H9 (cell line): ENCODE results near the gene THAP3. TPM values are rescaled to one million over a fixed set of nuclear protein-coding genes. Genes with fewer than 3 reads are reported as not detected.

Source experiments
- DNase-seq: peaks from one replicate; pipeline ENCODE4 v3.0.0-alpha.2; 2017
- H2AFZ ChIP-seq: one replicate; pipeline ENCODE4 v1.6.1; 2013; ENCODE audit warnings: mild to moderate bottlenecking, low read length, control low read depth, moderate library complexity
- H2AK5ac ChIP-seq: 2 replicates; pipeline ENCODE4 v1.6.1; 2013; ENCODE audit warnings: low read length, control low read depth, mixed read lengths; ENCODE audit not compliant: insufficient read length
- H2BK120ac ChIP-seq: one replicate; pipeline ENCODE4 v1.6.1; 2013; ENCODE audit warnings: low read depth, mild to moderate bottlenecking, low read length, control low read depth, inconsistent platforms; ENCODE audit not compliant: poor library complexity, severe bottlenecking
- H2BK12ac ChIP-seq: 2 replicates; pipeline ENCODE4 v1.6.1; 2013; ENCODE audit warnings: low read length, control low read depth, mixed read lengths, low read depth; ENCODE audit not compliant: insufficient read length
- H2BK15ac ChIP-seq: 2 replicates; pipeline ENCODE4 v1.6.1; 2013; ENCODE audit warnings: low read depth, low read length, control low read depth
- H2BK20ac ChIP-seq: one replicate; pipeline ENCODE4 v1.6.1; 2013; ENCODE audit warnings: low read depth, mild to moderate bottlenecking, low read length, control low read depth, inconsistent platforms; ENCODE audit not compliant: poor library complexity, severe bottlenecking
- H2BK5ac ChIP-seq: 2 replicates; pipeline ENCODE4 v1.6.1; 2013; ENCODE audit warnings: low read length, control low read depth, mixed read lengths; ENCODE audit not compliant: insufficient read length
- H3K14ac ChIP-seq: 2 replicates; pipeline ENCODE4 v1.6.1; 2013; ENCODE audit warnings: low read length, control low read depth; ENCODE audit not compliant: insufficient read depth
- H3K18ac ChIP-seq: 2 replicates; pipeline ENCODE4 v1.6.1; 2013; ENCODE audit warnings: low read depth, mild to moderate bottlenecking, mixed read lengths, low read length, control low read depth; ENCODE audit not compliant: insufficient read length
- H3K23ac ChIP-seq: 2 replicates; pipeline ENCODE4 v1.6.1; 2013; ENCODE audit warnings: low read length, control low read depth, mixed read lengths, low read depth; ENCODE audit not compliant: insufficient read length
- H3K23me2 ChIP-seq: 2 replicates; pipeline ENCODE4 v1.6.1; 2013; ENCODE audit warnings: low read depth, mild to moderate bottlenecking, mixed read lengths, low read length, control low read depth; ENCODE audit not compliant: insufficient read length, poor library complexity, severe bottlenecking
- H3K27ac ChIP-seq: 2 replicates; pipeline ENCODE4 v1.5.1; 2013; ENCODE audit warnings: low read length, control low read depth, mixed read lengths, low read depth; ENCODE audit not compliant: insufficient read length
- H3K27me3 ChIP-seq: 2 replicates; pipeline ENCODE4 v1.6.1; 2013; ENCODE audit warnings: low read length, control low read depth, inconsistent platforms; ENCODE audit not compliant: insufficient read depth
- H3K4ac ChIP-seq: 2 replicates; pipeline ENCODE4 v1.6.1; 2013; ENCODE audit warnings: low read depth, mild to moderate bottlenecking, control low read depth, inconsistent platforms, low read length, moderate library complexity
- H3K4me1 ChIP-seq: 2 replicates; pipeline ENCODE4 v1.6.1; 2013; ENCODE audit warnings: low read length, control low read depth, inconsistent platforms; ENCODE audit not compliant: insufficient read depth
- H3K4me2 ChIP-seq: 2 replicates; pipeline ENCODE4 v1.6.1; 2013; ENCODE audit warnings: low read length, control low read depth, mixed read lengths; ENCODE audit not compliant: insufficient read length, insufficient read depth
- H3K56ac ChIP-seq: 2 replicates; pipeline ENCODE4 v1.6.1; 2013; ENCODE audit warnings: low read depth, mild to moderate bottlenecking, mixed read lengths, low read length, control low read depth; ENCODE audit not compliant: insufficient read length
- H3K79me1 ChIP-seq: 2 replicates; pipeline ENCODE4 v1.6.1; 2013; ENCODE audit warnings: low read depth, mild to moderate bottlenecking, moderate library complexity, low read length, control low read depth, inconsistent platforms; ENCODE audit not compliant: insufficient read depth, poor library complexity, severe bottlenecking
- H3K79me2 ChIP-seq: 2 replicates; pipeline ENCODE4 v1.6.1; 2013; ENCODE audit warnings: low read length, control low read depth, inconsistent platforms; ENCODE audit not compliant: insufficient read depth
- H3K9ac ChIP-seq: 2 replicates; pipeline ENCODE4 v1.6.1; 2013; ENCODE audit warnings: low read length, control low read depth, mixed read lengths; ENCODE audit not compliant: insufficient read length; ENCODE audit errors: extremely low read depth
- H3K9me3 ChIP-seq: one replicate; pipeline ENCODE4 v1.6.1; 2013; ENCODE audit warnings: low read depth, low read length, inconsistent platforms; ENCODE audit not compliant: control insufficient read depth
- H3T11ph ChIP-seq: one replicate; pipeline ENCODE4 v1.6.1; 2013; ENCODE audit warnings: mild to moderate bottlenecking, low read length, control low read depth, inconsistent platforms
- H4K20me1 ChIP-seq: one replicate; pipeline ENCODE4 v1.6.1; 2013; ENCODE audit not compliant: control insufficient read depth, insufficient read length, insufficient read depth
- H4K5ac ChIP-seq: 2 replicates; pipeline ENCODE4 v1.6.1; 2013; ENCODE audit warnings: low read depth, mild to moderate bottlenecking, mixed read lengths, low read length, control low read depth; ENCODE audit not compliant: insufficient read length
- H4K8ac ChIP-seq: replicated peaks from 2 replicates; pipeline ENCODE4 v1.6.1; 2013; ENCODE audit warnings: low read length, control low read depth, mixed read lengths, low read depth; ENCODE audit not compliant: insufficient read length
- H4K91ac ChIP-seq: 2 replicates; pipeline ENCODE4 v1.6.1; 2013; ENCODE audit warnings: low read depth, mild to moderate bottlenecking, moderate library complexity, mixed read lengths, low read length, control low read depth; ENCODE audit not compliant: insufficient read length
- H3K27ac Mint-ChIP-seq, 3 experiments: 2 replicates in 2 of 3; 3 replicates in 1 of 3; pipeline ENCODE4 v1.8.0; 2020 to 2021; ENCODE audit warnings: mixed read lengths in 3 of 3, mild to moderate bottlenecking in 1 of 3, moderate library complexity in 1 of 3
- H3K27me3 Mint-ChIP-seq: 2 replicates; pipeline ENCODE4 v1.8.0; 2021; ENCODE audit warnings: low read depth, mild to moderate bottlenecking, moderate library complexity, mixed read lengths
- H3K36me3 Mint-ChIP-seq, 3 experiments: 2 replicates in 2 of 3; 3 replicates in 1 of 3; pipeline ENCODE4 v1.8.0; 2020 to 2021; ENCODE audit warnings: low read depth in 3 of 3, mixed read lengths in 3 of 3; ENCODE audit not compliant: insufficient read depth in 1 of 3
- H3K4me1 Mint-ChIP-seq, 2 experiments: 2 replicates each; pipeline ENCODE4 v1.8.0; 2020; ENCODE audit warnings: mixed read lengths in 2 of 2
- H3K4me3 Mint-ChIP-seq, 2 experiments: 2 replicates in 1 of 2; 3 replicates in 1 of 2; pipeline ENCODE4 v1.8.0; 2020 to 2021; ENCODE audit warnings: mild to moderate bottlenecking in 2 of 2, mixed read lengths in 2 of 2, moderate library complexity in 1 of 2
- H3K9me3 Mint-ChIP-seq, 2 experiments: 2 replicates in 1 of 2; 3 replicates in 1 of 2; pipeline ENCODE4 v1.8.0; 2020; ENCODE audit warnings: mild to moderate bottlenecking in 2 of 2, mixed read lengths in 2 of 2, moderate library complexity in 1 of 2
- CTCF ChIP-seq: fragments of 200-600 bp; sonication (generic); conservative IDR thresholded peaks from 3 replicates; pipeline ENCODE4 v1.8.0; 2021; ENCODE audit warnings: antibody characterized with exemption, mild to moderate bottlenecking
- WGBS: extraction: QIAGEN DNeasy Blood & Tissue Kit; methylation state at CpG from one replicate; pipeline ENCODE4 v1.1.7; 2013; ENCODE audit warnings: missing lambda C conversion rate, low lambda C conversion rate, mixed read lengths; ENCODE audit not compliant: insufficient read length; ENCODE audit errors: extremely low coverage; 5-methylcytosine and 5-hydroxymethylcytosine counted together
- total RNA-seq: library from RNA; stranded (reverse); gene quantifications from 2 replicates; pipeline ENCODE4 v1.2.1, GENCODE V29; 2021

Gene THAP3
- total RNA-seq, 1 experiment from 2014 or later = 15.3 TPM

DNA sequence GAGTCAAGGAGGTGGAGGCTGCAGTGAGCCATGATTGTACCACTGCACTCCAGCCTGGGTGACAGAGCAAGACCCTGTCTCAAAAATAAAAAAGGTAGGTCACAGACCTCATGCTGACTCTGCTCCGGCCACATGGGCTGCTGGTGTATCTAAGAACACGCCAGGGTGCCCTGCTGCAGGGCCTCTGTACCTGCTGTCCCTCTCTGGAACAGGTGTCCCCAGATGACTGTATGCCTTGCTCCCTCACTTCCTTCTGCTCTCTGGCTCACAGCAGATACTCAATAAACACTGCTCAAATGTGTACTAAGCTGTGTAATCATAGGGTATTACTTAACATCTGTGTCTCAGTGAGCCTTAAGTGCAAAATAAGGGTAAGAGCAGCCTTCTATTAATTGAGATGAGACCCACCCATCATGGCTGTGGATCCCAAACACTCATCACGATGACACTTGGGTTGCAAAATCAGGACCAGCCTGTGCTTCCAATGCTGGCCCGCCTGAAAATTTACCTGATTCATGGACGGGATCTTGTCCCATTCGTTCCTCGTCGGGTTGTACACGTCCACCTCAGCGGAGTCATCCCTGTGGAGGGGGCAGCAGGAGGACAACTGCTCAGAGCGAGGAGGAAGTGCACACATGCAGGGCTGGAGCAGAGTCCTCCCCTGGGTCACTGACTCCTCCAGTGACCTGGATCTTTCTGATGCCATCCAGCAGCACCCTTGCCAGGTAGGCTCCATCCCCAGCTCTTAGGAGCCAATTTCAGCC is 29.5 kb upstream of the THAP3 start:
- H3K23ac ChIP-seq = no peak overlapping the region
- no peak for DNase-seq
- no peak overlapping the region for H2BK5ac ChIP-seq
- no peak overlapping the region for H3K18ac ChIP-seq
- WGBS = no CpG with 5 or more reads among the region's 11 CpGs
- H3K4me2 ChIP-seq = no peak overlapping the region
- H3K79me1 ChIP-seq = no peaks in the 10 kb centered on the region
- H2BK12ac ChIP-seq = no peak overlapping the region
- no peak overlapping the region for H2BK20ac ChIP-seq
- H4K91ac ChIP-seq = no peak overlapping the region
- peaks cover 2% of the 10 kb centered on the region; the same call in 1 of the 2 replicates for H3K79me2 ChIP-seq
- no peak overlapping the region for H3T11ph ChIP-seq
- no peaks in the 10 kb centered on the region for H3K9me3 Mint-ChIP-seq
- no peak for TF ChIP-seq CTCF
- no peak overlapping the region for H3K27ac ChIP-seq
- no peak overlapping the region for H2AK5ac ChIP-seq
- peaks cover 8% of the 10 kb centered on the region in 2 experiments for H3K4me1 Mint-ChIP-seq
- no peaks in the 10 kb centered on the region for H3K9me3 ChIP-seq
- no peak overlapping the region for H2BK120ac ChIP-seq
- H4K5ac ChIP-seq = no peak overlapping the region
- no peaks in the 10 kb centered on the region for H3K27me3 ChIP-seq
- H3K36me3 Mint-ChIP-seq = peaks cover 20 to 76% (median 57%) of the 10 kb centered on the region in 3 experiments; a peak in 6 of 7 replicates
- no peak overlapping the region for H3K14ac ChIP-seq
- no peak overlapping the region for H3K56ac ChIP-seq
- H3K4me3 Mint-ChIP-seq = no peak overlapping the region; a peak in 1 of 5 replicates
- H3K27ac Mint-ChIP-seq = peak overlapping the region in 1 of 3 experiments; percentile 57; a peak in 1 of 7 replicates
- no peaks in the 10 kb centered on the region for H3K4me1 ChIP-seq
- no peak overlapping the region for H3K9ac ChIP-seq
- H2AFZ ChIP-seq = no peak overlapping the region
- H4K8ac ChIP-seq = no peak overlapping the region
- H3K4ac ChIP-seq = no peak overlapping the region
- H3K27me3 Mint-ChIP-seq = no peaks in the 10 kb centered on the region
- no peaks in the 10 kb centered on the region for H4K20me1 ChIP-seq
- H3K23me2 ChIP-seq = no peaks in the 10 kb centered on the region
- H2BK15ac ChIP-seq = no peak overlapping the region
